ENCODE data around the gene SMARCC2. TPM values are rescaled to one million over a fixed set of nuclear protein-coding genes. Genes with fewer than 3 reads are reported as not detected.
A peak's percentile ranks its signal among the peaks of the same experiment; 100 is the strongest.

SMARCC2 gene
- total and polyA plus RNA-seq, 9 of the 15 experiments (the other 6 are each of a cell fraction or from before 2014, with no cell fraction given) = 11.9 to 86.0 (median 36.6) TPM

DNA sequence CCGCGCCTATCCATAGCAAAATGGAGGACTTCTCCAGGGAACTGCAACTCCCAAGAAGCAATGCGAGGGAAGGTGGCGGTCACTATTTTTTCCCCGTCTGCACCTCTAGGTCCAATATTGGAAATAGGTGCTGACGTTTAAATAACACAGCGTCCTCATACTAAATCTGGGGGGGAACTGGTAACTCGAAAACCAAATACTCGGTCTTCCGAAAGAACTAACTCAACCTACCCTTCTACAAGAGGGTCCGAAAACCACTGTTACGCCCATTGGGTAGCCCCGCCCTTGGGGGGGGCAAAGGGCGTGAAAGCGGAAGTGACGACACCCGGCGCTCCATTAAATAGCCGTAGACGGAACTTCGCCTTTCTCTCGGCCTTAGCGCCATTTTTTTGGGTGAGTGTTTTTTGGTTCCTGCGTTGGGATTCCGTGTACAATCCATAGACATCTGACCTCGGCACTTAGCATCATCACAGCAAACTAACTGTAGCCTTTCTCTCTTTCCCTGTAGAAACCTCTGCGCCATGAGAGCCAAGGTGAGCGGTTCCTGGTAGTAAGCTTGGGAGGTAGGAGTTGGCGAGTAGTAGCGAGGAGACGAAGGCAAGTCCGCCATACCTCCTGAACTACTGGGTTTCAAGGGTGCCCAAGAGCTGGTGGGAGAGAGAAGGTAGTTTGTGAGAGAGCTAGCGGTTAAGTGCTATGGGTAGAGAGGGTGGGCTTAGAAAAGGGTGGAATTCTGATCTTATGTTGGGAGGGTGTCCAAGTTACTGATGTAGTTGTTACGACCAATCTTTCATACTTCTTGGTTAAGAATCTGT is 72.8 kb downstream of the SMARCC2 start, which contains the start of gene RPL41 (continued):
- TF ChIP-seq ELF4 (CRISPR knock-in tag; IDR thresholded peaks at IDR 0.05) = peak; percentile 74
- peak; percentile 78 for TF ChIP-seq TOE1 (IDR thresholded peaks at IDR 0.05; ENCODE audit: borderline replicate concordance)
- no peak for TF ChIP-seq TOE1 (CRISPR knock-in tag; IDR thresholded peaks at IDR 0.05; ENCODE audit: borderline replicate concordance, low read depth)
- TF ChIP-seq MEIS2 (IDR thresholded peaks at IDR 0.05; ENCODE audit: partially characterized antibody) = peak; percentile 10
- TF ChIP-seq, protein P1, sequence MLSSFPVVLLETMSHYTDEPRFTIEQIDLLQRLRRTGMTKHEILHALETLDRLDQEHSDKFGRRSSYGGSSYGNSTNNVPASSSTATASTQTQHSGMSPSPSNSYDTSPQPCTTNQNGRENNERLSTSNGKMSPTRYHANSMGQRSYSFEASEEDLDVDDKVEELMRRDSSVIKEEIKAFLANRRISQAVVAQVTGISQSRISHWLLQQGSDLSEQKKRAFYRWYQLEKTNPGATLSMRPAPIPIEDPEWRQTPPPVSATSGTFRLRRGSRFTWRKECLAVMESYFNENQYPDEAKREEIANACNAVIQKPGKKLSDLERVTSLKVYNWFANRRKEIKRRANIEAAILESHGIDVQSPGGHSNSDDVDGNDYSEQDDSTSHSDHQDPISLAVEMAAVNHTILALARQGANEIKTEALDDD (IDR thresholded peaks at IDR 0.05) = peak; percentile 69
- TF ChIP-seq, protein P2, sequence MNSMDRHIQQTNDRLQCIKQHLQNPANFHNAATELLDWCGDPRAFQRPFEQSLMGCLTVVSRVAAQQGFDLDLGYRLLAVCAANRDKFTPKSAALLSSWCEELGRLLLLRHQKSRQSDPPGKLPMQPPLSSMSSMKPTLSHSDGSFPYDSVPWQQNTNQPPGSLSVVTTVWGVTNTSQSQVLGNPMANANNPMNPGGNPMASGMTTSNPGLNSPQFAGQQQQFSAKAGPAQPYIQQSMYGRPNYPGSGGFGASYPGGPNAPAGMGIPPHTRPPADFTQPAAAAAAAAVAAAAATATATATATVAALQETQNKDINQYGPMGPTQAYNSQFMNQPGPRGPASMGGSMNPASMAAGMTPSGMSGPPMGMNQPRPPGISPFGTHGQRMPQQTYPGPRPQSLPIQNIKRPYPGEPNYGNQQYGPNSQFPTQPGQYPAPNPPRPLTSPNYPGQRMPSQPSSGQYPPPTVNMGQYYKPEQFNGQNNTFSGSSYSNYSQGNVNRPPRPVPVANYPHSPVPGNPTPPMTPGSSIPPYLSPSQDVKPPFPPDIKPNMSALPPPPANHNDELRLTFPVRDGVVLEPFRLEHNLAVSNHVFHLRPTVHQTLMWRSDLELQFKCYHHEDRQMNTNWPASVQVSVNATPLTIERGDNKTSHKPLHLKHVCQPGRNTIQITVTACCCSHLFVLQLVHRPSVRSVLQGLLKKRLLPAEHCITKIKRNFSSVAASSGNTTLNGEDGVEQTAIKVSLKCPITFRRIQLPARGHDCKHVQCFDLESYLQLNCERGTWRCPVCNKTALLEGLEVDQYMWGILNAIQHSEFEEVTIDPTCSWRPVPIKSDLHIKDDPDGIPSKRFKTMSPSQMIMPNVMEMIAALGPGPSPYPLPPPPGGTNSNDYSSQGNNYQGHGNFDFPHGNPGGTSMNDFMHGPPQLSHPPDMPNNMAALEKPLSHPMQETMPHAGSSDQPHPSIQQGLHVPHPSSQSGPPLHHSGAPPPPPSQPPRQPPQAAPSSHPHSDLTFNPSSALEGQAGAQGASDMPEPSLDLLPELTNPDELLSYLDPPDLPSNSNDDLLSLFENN (IDR thresholded peaks at IDR 0.05; ENCODE audit: low read depth in 2 of 2, low read length in 2 of 2) = peak in 1 of 2 experiments; percentile 66; a peak in 1 of 4 replicates
- TF ChIP-seq, protein P3, sequence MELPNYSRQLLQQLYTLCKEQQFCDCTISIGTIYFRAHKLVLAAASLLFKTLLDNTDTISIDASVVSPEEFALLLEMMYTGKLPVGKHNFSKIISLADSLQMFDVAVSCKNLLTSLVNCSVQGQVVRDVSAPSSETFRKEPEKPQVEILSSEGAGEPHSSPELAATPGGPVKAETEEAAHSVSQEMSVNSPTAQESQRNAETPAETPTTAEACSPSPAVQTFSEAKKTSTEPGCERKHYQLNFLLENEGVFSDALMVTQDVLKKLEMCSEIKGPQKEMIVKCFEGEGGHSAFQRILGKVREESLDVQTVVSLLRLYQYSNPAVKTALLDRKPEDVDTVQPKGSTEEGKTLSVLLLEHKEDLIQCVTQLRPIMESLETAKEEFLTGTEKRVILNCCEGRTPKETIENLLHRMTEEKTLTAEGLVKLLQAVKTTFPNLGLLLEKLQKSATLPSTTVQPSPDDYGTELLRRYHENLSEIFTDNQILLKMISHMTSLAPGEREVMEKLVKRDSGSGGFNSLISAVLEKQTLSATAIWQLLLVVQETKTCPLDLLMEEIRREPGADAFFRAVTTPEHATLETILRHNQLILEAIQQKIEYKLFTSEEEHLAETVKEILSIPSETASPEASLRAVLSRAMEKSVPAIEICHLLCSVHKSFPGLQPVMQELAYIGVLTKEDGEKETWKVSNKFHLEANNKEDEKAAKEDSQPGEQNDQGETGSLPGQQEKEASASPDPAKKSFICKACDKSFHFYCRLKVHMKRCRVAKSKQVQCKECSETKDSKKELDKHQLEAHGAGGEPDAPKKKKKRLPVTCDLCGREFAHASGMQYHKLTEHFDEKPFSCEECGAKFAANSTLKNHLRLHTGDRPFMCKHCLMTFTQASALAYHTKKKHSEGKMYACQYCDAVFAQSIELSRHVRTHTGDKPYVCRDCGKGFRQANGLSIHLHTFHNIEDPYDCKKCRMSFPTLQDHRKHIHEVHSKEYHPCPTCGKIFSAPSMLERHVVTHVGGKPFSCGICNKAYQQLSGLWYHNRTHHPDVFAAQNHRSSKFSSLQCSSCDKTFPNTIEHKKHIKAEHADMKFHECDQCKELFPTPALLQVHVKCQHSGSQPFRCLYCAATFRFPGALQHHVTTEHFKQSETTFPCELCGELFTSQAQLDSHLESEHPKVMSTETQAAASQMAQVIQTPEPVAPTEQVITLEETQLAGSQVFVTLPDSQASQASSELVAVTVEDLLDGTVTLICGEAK (IDR thresholded peaks at IDR 0.05) = peak; percentile 94
- TF ChIP-seq, protein P3 (CRISPR knock-in tag; IDR thresholded peaks at IDR 0.05) = no peak
- TF ChIP-seq, protein P4, sequence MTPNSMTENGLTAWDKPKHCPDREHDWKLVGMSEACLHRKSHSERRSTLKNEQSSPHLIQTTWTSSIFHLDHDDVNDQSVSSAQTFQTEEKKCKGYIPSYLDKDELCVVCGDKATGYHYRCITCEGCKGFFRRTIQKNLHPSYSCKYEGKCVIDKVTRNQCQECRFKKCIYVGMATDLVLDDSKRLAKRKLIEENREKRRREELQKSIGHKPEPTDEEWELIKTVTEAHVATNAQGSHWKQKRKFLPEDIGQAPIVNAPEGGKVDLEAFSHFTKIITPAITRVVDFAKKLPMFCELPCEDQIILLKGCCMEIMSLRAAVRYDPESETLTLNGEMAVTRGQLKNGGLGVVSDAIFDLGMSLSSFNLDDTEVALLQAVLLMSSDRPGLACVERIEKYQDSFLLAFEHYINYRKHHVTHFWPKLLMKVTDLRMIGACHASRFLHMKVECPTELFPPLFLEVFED (CRISPR knock-in tag; conservative IDR thresholded peaks at IDR 0.05) = peak; percentile 91; the same call in 1 of the 2 replicates
- peak; percentile 69 for TF ChIP-seq HDAC3 (IDR thresholded peaks at IDR 0.05; ENCODE audit: borderline replicate concordance, partially characterized antibody)
- no peak for TF ChIP-seq GATA2 (CRISPR knock-in tag; IDR thresholded peaks at IDR 0.05)

Data from K562 (cell line).